Adrenal gland (tissue), 5 donors: Measurements from ENCODE around the gene ZCCHC4.

Experiments
- POLR2A ChIP-seq, 2 donors: fragments of 450-650 bp; IDR thresholded peaks; one replicate each; pipeline ENCODE4 v1.6.1; 2017; ENCODE audit warnings: antibody characterized with exemption in 2 of 2, mild to moderate bottlenecking in 2 of 2, moderate library complexity in 1 of 2
- TF ChIP-seq, protein P1 (sequence below), 6 experiments: fragments of 450-650 bp in 4 of 6; fragments of 200-600 bp in 2 of 6; sonication (generic) in 1 of 6; IDR thresholded peaks; 1 replicate in 5 of 6; 2 replicates in 1 of 6; pipeline versions ENCODE4 v1.5.1 to v1.8.0; 2016 to 2021; ENCODE audit warnings: antibody characterized with exemption in 6 of 6, mild to moderate bottlenecking in 2 of 6, moderate library complexity in 1 of 6
- donor health status: DM: no; HTN: no; CAD: no.

DNA sequence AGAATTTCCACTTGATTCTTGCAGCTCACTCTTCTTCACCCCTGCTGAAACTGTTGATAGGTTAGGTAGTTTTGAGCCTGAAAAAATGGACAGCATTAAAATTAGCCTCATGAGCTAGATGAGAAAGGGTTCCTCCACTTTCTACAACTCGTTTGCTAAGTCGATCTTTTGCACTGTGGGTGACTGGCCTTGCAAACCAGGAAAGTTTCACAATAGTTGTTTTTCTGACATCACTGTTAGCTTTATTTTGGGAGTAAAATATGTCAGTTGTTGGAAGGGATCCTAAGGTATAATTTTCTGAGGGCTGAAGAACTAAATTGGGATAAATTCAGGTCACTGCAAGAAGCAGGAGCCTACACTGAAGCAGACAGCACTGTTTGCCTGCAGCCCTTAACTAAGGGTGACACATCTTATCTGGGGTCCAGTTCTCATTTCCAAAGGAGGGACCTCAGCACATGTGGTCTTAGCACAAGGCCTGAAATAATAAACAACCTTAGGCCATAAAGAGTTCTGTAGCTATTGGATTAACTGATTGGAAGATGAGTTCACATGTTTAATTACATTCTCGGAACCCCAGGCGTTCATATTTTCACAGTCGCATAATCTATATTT lies 93.6 kb downstream of the ZCCHC4 start:
- TF ChIP-seq POLR2A (IDR thresholded peaks at IDR 0.05), result no peak
- TF ChIP-seq, protein P1, sequence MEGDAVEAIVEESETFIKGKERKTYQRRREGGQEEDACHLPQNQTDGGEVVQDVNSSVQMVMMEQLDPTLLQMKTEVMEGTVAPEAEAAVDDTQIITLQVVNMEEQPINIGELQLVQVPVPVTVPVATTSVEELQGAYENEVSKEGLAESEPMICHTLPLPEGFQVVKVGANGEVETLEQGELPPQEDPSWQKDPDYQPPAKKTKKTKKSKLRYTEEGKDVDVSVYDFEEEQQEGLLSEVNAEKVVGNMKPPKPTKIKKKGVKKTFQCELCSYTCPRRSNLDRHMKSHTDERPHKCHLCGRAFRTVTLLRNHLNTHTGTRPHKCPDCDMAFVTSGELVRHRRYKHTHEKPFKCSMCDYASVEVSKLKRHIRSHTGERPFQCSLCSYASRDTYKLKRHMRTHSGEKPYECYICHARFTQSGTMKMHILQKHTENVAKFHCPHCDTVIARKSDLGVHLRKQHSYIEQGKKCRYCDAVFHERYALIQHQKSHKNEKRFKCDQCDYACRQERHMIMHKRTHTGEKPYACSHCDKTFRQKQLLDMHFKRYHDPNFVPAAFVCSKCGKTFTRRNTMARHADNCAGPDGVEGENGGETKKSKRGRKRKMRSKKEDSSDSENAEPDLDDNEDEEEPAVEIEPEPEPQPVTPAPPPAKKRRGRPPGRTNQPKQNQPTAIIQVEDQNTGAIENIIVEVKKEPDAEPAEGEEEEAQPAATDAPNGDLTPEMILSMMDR (IDR thresholded peaks at IDR 0.05), result no peak
